Dendritic cell treated with granulocyte-macrophage colony-stimulating factor and Interleukin-4, amounts not matched to agents 40 ng/mL and 50 ng/mL, for 4 days (primary cell): ENCODE measurements around the gene DHRS7.
"Not testable (repeated sequence)": the region's sequence is repeated elsewhere in the genome, so short reads cannot be mapped to it uniquely, and the experiment has no call there.

Experiments
- H3K27ac Mint-ChIP-seq: one replicate; pipeline ENCODE4 v1.8.0; 2022; ENCODE audit warnings: mild to moderate bottlenecking, mixed read lengths
- H3K27me3 Mint-ChIP-seq: one replicate; pipeline ENCODE4 v1.8.0; 2022; ENCODE audit warnings: mild to moderate bottlenecking, mixed read lengths
- H3K36me3 Mint-ChIP-seq: one replicate; pipeline ENCODE4 v1.8.0; 2022; ENCODE audit warnings: low read depth, mixed read lengths
- H3K4me1 Mint-ChIP-seq: one replicate; pipeline ENCODE4 v1.8.0; 2022; ENCODE audit warnings: low read depth, mixed read lengths
- H3K4me3 Mint-ChIP-seq: one replicate; pipeline ENCODE4 v1.8.0; 2022; ENCODE audit warnings: mild to moderate bottlenecking, moderate library complexity, mixed read lengths
- H3K9me3 Mint-ChIP-seq: one replicate; pipeline ENCODE4 v1.8.0; 2022; ENCODE audit warnings: mixed read lengths
- intact Hi-C: fragments of 100-400 bp; cut with micrococcal nuclease; formaldehyde crosslinking; loops from one replicate; pipeline ENCODE4 v1.15.0; 2022

DHRS7 gene

DNA sequence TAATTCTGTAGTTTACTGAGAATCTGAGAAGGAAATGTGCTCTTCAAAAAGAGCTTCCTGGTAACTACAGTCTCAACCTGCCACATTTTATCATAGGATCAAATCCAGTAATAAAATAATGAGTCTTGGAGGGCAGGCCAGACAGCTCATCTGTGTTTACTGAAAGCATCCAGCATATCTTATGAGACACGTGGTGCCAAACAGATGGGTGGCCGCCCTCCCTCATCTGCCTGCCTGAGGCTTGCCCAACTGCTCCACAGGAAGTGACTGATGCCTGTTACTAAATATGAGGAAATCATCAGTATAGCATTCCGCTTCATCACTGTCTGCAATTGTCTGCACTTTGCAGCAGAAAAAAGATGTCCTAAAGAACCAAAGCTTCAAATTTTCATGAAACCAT lies 13.5 kb downstream of the DHRS7 start:
- Mint-ChIP-seq H3K4me1 (peaks cover 32% of the 10 kb centered on the region), H3K27me3 (no peaks in the 10 kb centered on the region), H3K4me3 (no peak overlapping the region), H3K27ac (peak overlapping the region; percentile 38), H3K36me3 (peaks cover 56% of the 10 kb centered on the region), H3K9me3 (no peaks in the 10 kb centered on the region)
- intact Hi-C loops, result loop anchor here (5.0 kb wide), 1 partner anchor 34 kb away; no protein-coding TSS in a partner anchor

GRCh38 chr14:60134702-60135101 lies 30.5 kb downstream of the DHRS7 start:
- Mint-ChIP-seq H3K36me3 (peaks cover 42% of the 10 kb centered on the region), H3K27ac (no peak overlapping the region), H3K9me3 (peaks cover 13% of the 10 kb centered on the region), H3K4me1 (peaks cover 6% of the 10 kb centered on the region), H3K4me3 (no peak overlapping the region), H3K27me3 (no peaks in the 10 kb centered on the region)
- intact Hi-C loops, result no loop called here

DNA sequence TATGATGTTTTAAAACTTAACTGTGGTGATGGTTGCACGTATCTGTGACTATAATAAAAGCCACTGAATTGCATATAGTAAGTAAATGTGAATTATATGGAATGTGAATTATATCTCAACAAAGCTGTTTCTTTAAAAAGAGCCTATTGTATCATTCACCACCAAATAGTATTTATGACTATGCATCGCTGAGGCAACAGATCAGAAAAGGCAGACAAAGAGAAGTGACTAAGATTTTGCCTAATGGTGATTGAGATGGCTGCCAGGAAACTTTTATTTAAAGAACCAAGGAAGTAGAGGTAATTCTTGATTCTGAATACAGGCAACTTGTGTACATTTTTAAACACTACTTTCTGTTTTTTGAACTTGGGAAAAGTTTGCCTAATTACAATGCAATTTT lies 31.7 kb downstream of the DHRS7 start:
- peaks cover 6% of the 10 kb centered on the region for H3K4me1 Mint-ChIP-seq
- H3K9me3 Mint-ChIP-seq, result peaks cover 17% of the 10 kb centered on the region
- H3K27ac Mint-ChIP-seq, result no peak overlapping the region
- no peak overlapping the region for H3K4me3 Mint-ChIP-seq
- intact Hi-C loops, result no loop called here
- H3K36me3 Mint-ChIP-seq, result peaks cover 51% of the 10 kb centered on the region
- no peaks in the 10 kb centered on the region for H3K27me3 Mint-ChIP-seq

GRCh38 chr14:60125918-60126317 lies 39.3 kb downstream of the DHRS7 start:
- Mint-ChIP-seq H3K4me1 (peaks cover 5% of the 10 kb centered on the region), H3K27me3 (no peaks in the 10 kb centered on the region), H3K36me3 (peaks cover 84% of the 10 kb centered on the region), H3K4me3 (no peak overlapping the region), H3K27ac (no peak overlapping the region), H3K9me3 (peaks cover 21% of the 10 kb centered on the region)
- intact Hi-C loops, result loop anchor here (2.0 kb wide), 1 partner anchor 17 kb away; no protein-coding TSS in a partner anchor

- Mint-ChIP-seq H3K27ac (no peak overlapping the region), H3K9me3 (no peaks in the 10 kb centered on the region), H3K4me1 (peaks cover 11% of the 10 kb centered on the region), H3K4me3 (no peak overlapping the region), H3K27me3 (no peaks in the 10 kb centered on the region), H3K36me3 (peaks cover 52% of the 10 kb centered on the region)
- intact Hi-C loops, result loop anchor here (5.0 kb wide), 2 partner anchors 34 to 36 kb away; no protein-coding TSS in a partner anchor
Measured at GRCh38 chr14:60116181-60116580, 49.0 kb downstream of the DHRS7 start.

- no peaks in the 10 kb centered on the region for H3K9me3 Mint-ChIP-seq
- peaks cover 11% of the 10 kb centered on the region for H3K4me1 Mint-ChIP-seq
- no peak overlapping the region for H3K4me3 Mint-ChIP-seq
- peaks cover 51% of the 10 kb centered on the region for H3K36me3 Mint-ChIP-seq
- H3K27me3 Mint-ChIP-seq, result no peaks in the 10 kb centered on the region
- H3K27ac Mint-ChIP-seq, result no peak overlapping the region
- intact Hi-C loops, result loop anchor here (5.0 kb wide), 2 partner anchors 33 to 37 kb away; no protein-coding TSS in a partner anchor
Measured at GRCh38 chr14:60114881-60115280, 50.3 kb downstream of the DHRS7 start.

DNA sequence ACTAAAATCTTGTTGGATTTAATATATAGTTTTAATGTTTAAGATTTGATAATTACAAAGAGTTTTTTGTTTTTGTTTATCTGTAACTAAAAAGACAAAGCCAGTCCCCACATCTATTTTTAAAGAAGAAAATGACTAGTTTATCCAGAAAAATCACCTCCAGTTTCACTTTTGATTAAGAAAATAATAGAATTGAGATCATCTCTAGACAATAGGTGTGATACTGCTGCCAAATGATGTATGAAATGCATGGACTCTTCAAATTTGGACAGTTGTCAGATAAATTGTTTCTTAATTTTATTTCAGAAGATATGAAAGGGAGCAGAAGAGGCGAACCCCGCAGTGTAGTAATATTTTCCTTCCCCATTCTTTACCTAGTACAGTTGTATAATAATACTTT lies 53.5 kb downstream of the DHRS7 start:
- intact Hi-C loops, result no loop called here
- H3K27ac Mint-ChIP-seq, result no peak overlapping the region
- peaks cover 55% of the 10 kb centered on the region for H3K36me3 Mint-ChIP-seq

DNA sequence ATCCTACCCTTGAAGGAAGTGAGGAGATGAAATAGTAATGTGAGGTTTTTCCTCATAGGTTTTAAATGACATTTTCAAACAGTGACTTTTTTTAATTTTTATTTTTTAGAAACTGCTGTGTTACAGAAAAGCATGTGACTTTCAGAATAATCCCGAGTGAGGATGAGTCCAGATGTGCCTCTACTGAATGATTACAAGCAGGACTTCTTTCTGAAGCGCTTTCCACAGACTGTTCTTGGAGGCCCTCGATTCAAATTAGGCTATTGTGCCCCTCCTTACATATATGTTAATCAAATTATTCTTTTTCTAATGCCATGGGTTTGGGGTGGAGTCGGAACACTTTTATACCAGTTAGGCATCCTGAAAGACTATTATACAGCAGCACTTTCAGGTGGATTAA lies 57.7 kb downstream of the DHRS7 start:
- no peaks in the 10 kb centered on the region for H3K9me3 Mint-ChIP-seq
- no peak overlapping the region for H3K27ac Mint-ChIP-seq
- H3K4me3 Mint-ChIP-seq, result no peak overlapping the region
- no peaks in the 10 kb centered on the region for H3K27me3 Mint-ChIP-seq
- intact Hi-C loops, result no loop called here
- peaks cover 20% of the 10 kb centered on the region for H3K4me1 Mint-ChIP-seq
- peaks cover 32% of the 10 kb centered on the region for H3K36me3 Mint-ChIP-seq

More for the DNA sequence above, 53.5 kb downstream of the DHRS7 start:
- H3K4me3 Mint-ChIP-seq, result no peak overlapping the region
- H3K4me1 Mint-ChIP-seq, result peaks cover 11% of the 10 kb centered on the region
- H3K27me3 Mint-ChIP-seq, result no peaks in the 10 kb centered on the region
- no peaks in the 10 kb centered on the region for H3K9me3 Mint-ChIP-seq

- peak overlapping the region; percentile 78 for H3K27ac Mint-ChIP-seq
- H3K4me1 Mint-ChIP-seq, result peaks cover 25% of the 10 kb centered on the region
- H3K4me3 Mint-ChIP-seq, result no peak overlapping the region
- H3K9me3 Mint-ChIP-seq, result no peaks in the 10 kb centered on the region
- intact Hi-C loops, result no loop called here
- peaks cover 32% of the 10 kb centered on the region for H3K36me3 Mint-ChIP-seq
- H3K27me3 Mint-ChIP-seq, result no peaks in the 10 kb centered on the region
Measured at GRCh38 chr14:60106339-60106738, 58.9 kb downstream of the DHRS7 start.

GRCh38 chr14:60102389-60102788 lies 62.8 kb downstream of the DHRS7 start:
- Mint-ChIP-seq H3K4me1 (peaks cover 31% of the 10 kb centered on the region), H3K27ac (no peak overlapping the region), H3K9me3 (no peaks in the 10 kb centered on the region), H3K27me3 (no peaks in the 10 kb centered on the region), H3K4me3 (no peak overlapping the region), H3K36me3 (peaks cover 20% of the 10 kb centered on the region)
- intact Hi-C loops, result no loop called here

- Mint-ChIP-seq H3K27me3 (no peaks in the 10 kb centered on the region), H3K9me3 (no peaks in the 10 kb centered on the region), H3K4me3 (no peak overlapping the region), H3K4me1 (peaks cover 31% of the 10 kb centered on the region), H3K27ac (no peak overlapping the region), H3K36me3 (peaks cover 20% of the 10 kb centered on the region)
- intact Hi-C loops, result no loop called here
Measured at GRCh38 chr14:60101786-60102185, 63.4 kb downstream of the DHRS7 start.

DNA sequence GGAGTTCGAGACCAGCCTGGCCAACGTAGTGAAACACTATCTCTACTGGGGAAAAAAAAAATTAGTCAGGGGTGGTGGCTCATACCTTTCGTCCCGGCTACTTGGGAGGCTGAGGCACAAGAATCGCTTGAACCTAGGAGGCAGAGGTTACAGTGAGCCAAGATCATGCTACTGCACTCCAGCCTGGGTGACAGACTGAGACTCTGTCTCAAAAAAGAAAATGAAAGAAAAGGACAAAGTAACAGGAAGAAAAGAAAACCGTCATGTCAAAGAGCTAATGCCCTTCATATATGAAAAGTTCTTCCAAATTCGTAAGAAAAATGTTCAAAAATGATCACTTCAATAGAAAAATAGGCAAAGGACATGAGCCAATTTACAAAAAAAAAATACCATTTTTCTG lies 65.3 kb downstream of the DHRS7 start:
- H3K27ac Mint-ChIP-seq, H3K9me3 Mint-ChIP-seq, H3K27me3 Mint-ChIP-seq, H3K4me3 Mint-ChIP-seq: not testable (repeated sequence)
- H3K36me3 Mint-ChIP-seq, result peaks cover 20% of the 10 kb centered on the region
- peaks cover 30% of the 10 kb centered on the region for H3K4me1 Mint-ChIP-seq
- intact Hi-C loops, result loop anchor here (10.0 kb wide), 1 partner anchor 505 kb away; no protein-coding TSS in a partner anchor

- intact Hi-C loops, result loop anchor here (10.0 kb wide), 1 partner anchor 503 kb away; no protein-coding TSS in a partner anchor
- Mint-ChIP-seq H3K27me3 (no peaks in the 10 kb centered on the region), H3K4me3 (no peak overlapping the region), H3K27ac (no peak overlapping the region), H3K36me3 (peaks cover 27% of the 10 kb centered on the region), H3K9me3 (no peaks in the 10 kb centered on the region), H3K4me1 (peaks cover 39% of the 10 kb centered on the region)
Measured at GRCh38 chr14:60097974-60098373, 67.2 kb downstream of the DHRS7 start.

- Mint-ChIP-seq H3K36me3 (peaks cover 38% of the 10 kb centered on the region), H3K27me3 (no peaks in the 10 kb centered on the region), H3K9me3 (no peaks in the 10 kb centered on the region), H3K4me3 (no peak overlapping the region), H3K4me1 (peaks cover 36% of the 10 kb centered on the region), H3K27ac (no peak overlapping the region)
- intact Hi-C loops, result loop anchor here (10.0 kb wide), 1 partner anchor 501 kb away; no protein-coding TSS in a partner anchor
Measured at GRCh38 chr14:60095781-60096450, 69.3 kb downstream of the DHRS7 start.
